GM19372 (cell line): ENCODE measurements around the gene GFOD1.
A peak's percentile ranks its signal among the peaks of the same experiment; 100 is the strongest.
"Not testable (repeated sequence)": the region's sequence is repeated elsewhere in the genome, so short reads cannot be mapped to it uniquely, and the experiment has no call there.

Experiments
- ATAC-seq: cut with Tn5 transposase; IDR thresholded peaks from one replicate; pipeline ENCODE4 v1.9.1; 2021; ENCODE audit warnings: mild to moderate bottlenecking, low read depth, moderate library complexity; ENCODE audit not compliant: unreplicated experiment

The GFOD1 gene

GRCh38 chr6:13466304-13467215, 20.8 kb downstream of the GFOD1 start:
- ATAC-seq, result no peak

- no peak for ATAC-seq
These were observed 21.7 kb downstream of the GFOD1 start for GRCh38 chr6:13465734-13466133.

- ATAC-seq, result no peak
These were observed 23.5 kb downstream of the GFOD1 start for GRCh38 chr6:13463941-13464340.

GRCh38 chr6:13463328-13463717, 24.1 kb downstream of the GFOD1 start:
- ATAC-seq, result no peak

GRCh38 chr6:13462458-13463327, 24.7 kb downstream of the GFOD1 start:
- ATAC-seq, result no peak

- ATAC-seq, result no peak
These were observed 25.6 kb downstream of the GFOD1 start for GRCh38 chr6:13461805-13462204.

- no peak for ATAC-seq
These were observed 26.1 kb downstream of the GFOD1 start for GRCh38 chr6:13461307-13461706.

- ATAC-seq, result not testable (repeated sequence)
These were observed 27.1 kb downstream of the GFOD1 start for GRCh38 chr6:13460289-13460688.

GRCh38 chr6:13457577-13457976, 29.8 kb downstream of the GFOD1 start:
- ATAC-seq, result no peak

DNA sequence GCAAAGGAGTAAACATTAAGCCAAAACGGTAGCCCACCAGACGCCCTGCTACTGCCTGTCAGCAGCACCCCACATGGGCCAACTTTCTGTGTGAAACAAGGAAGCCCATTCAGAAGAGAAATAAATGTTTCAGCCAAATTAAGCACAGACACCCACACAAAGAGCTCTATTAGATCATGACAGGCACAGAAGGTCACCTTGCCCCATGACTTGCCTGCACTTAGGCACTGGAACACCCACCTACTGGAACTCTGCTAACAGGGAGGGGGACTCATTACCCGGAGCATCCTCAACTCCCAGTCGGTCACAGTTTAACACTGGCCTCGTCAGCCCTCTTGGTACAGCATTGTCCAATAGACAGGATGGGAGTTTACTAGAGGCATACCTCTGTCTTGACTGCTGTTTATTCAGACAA, 31.8 kb downstream of the GFOD1 start:
- ATAC-seq, result no peak

- peak; percentile 49 for ATAC-seq
These were observed 32.8 kb downstream of the GFOD1 start for GRCh38 chr6:13454286-13455221.

GRCh38 chr6:13453771-13454251, 33.6 kb downstream of the GFOD1 start:
- ATAC-seq, result no peak

- ATAC-seq, result no peak
These were observed 34.2 kb downstream of the GFOD1 start for GRCh38 chr6:13453153-13453552.

GRCh38 chr6:13452346-13453117, 34.9 kb downstream of the GFOD1 start:
- no peak for ATAC-seq

DNA sequence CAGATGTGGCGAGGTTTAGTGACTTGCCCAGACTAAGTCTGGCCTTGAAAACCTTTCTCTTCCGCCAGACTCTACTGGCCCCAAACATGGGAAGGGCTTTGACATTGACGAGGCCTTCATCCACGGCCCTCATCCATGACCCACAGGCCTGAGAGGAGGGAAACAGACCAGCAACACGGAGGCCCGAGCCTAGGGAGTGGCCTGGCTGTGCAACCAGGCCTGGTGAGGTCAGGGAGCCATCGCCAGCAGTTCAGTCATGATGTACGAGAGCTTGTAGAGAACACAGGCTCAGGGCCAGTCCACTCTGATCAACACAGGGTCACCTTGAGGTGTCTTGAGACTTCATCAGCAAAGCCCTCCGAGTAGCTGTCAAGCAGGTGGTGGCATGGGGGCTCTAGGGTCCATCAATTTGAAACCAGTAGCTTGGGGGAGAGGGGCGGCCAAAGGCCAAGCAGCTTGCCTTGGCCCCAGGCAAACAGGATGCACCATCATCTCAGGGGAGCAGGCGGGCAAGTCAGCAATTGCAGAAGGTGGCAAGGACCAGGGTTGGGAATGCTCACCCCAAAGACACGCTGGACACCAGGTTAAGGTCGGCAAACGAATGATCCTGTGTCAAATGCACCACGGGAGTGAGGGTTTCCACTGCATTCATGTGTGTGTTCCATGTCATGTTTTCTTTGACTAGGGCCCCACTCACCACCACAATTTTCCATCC, 36.1 kb downstream of the GFOD1 start:
- ATAC-seq, result no peak

- no peak for ATAC-seq
These were observed 36.8 kb downstream of the GFOD1 start for GRCh38 chr6:13450628-13451027.

DNA sequence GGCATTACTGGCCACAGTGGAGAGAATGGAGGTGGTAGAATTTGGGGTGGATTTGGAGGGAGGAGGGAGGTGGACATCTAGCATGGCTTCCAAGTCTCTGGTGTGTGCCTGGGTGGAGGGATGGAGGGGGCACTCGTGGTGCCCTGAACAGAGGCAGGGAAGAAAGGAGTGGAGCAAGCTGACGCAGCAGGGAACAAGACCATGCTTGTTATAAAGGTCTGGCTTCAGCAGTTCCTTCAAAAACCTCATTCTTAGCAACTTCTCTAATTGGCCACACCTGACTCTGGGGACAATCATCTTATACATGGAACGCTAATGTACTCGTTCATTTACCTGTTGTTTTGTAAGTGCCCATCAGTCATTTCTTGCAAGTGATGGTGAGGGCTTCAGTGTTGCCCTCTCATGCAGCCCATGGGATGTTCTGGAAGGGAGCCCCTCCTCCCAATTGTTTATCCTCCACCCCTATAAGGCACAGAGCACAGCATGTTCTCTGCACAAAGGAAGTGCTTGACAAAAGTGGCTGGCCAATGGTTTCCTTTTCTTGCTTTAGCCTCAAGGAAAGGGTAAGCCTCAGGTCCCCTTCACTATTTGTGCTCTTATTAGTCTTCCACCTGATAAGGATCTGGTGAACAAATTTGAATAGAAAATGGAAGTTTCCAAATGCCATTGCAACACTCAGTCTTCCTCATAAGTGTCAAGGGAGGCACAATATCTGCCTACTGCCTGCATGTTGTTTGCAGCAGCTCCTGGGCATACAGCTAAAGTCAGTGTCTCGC, 39.3 kb downstream of the GFOD1 start:
- ATAC-seq, result no peak

GRCh38 chr6:13446381-13446780, 41.0 kb downstream of the GFOD1 start:
- ATAC-seq, result no peak
